GM10248 (cell line): Measurements from ENCODE around the gene ANO1.

Experiments
- CTCF ChIA-PET: fragments of 300-600 bp; sonication (Branson Sonifier 250); formaldehyde crosslinking; extraction: SDS; loops from one replicate; lab custom pipeline; 2021; ENCODE audit warnings: antibody characterized with exemption; lab: Yijun Ruan, JAX
- POLR2A ChIA-PET: fragments of 350-650 bp; sonication (Branson Sonifier 250); formaldehyde crosslinking; extraction: SDS; loops from one replicate; lab custom pipeline; 2020; ENCODE audit warnings: antibody characterized with exemption; lab: Yijun Ruan, JAX
- DNase-seq: peaks from one replicate; pipeline ENCODE4 v3.0.0; 2012; ENCODE audit errors: extremely low spot score
- CTCF ChIP-seq: IDR thresholded peaks from 2 replicates; pipeline ENCODE4 v1.5.1; 2012; ENCODE audit warnings: mild to moderate bottlenecking, low read depth; ENCODE audit errors: extremely low read depth, missing control alignments, control extremely low read depth

The ANO1 gene

DNA sequence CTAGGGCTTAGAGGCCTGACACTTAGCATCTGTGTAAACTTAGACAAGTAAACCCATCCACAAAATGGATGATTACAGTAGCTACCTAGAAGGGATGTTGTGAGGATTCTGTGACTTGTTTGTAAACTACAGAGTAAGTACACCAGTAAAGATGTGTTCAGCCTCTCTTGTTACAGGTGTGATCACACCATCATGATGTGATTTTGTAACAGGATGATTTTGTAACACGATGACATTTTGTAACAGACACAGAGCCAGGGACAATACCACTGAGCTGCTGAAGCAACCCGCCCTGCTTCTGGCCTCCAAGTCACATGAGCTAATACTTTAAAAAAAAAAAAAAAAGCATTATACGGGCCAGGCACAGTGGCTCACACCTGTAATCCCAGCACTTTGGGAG lies 142.0 kb downstream of the ANO1 start:
- no peak for TF ChIP-seq CTCF
- ChIA-PET CTCF (interaction anchor here (1.0 kb wide), 1 partner anchor 13 kb away, joined by 3 read pairs; no protein-coding TSS in a partner anchor), POLR2A (no interaction called here)
- DNase-seq: no peak

- ChIA-PET CTCF (no interaction called here), POLR2A (no interaction called here)
- no peak for DNase-seq
- no peak for TF ChIP-seq CTCF
These were observed 142.8 kb downstream of the ANO1 start for GRCh38 chr11:70220920-70221319.

GRCh38 chr11:70225681-70226177 lies 147.6 kb downstream of the ANO1 start:
- POLR2A ChIA-PET: no interaction called here
- no peak for DNase-seq
- CTCF ChIA-PET: no interaction called here
- TF ChIP-seq CTCF: no peak

DNA sequence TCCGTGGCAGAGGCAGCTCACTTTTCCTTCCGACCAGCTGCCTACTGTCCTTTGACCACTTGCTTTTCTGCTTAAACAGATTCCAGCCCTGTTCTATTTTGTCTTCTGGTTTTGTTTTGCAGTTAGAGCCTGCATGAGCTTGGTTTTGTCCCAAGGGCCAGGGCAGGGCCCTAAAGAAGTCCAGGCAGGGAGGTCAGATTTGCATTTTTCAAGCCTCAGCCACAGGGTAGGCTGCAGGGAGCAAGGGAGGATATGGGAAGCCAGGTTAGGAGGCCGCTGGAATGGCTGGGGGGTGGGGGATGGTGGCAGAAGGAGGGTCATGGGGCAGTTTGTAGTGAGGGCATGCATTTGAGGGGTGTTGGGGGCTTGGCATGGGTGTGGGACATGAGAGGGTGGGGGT lies 148.1 kb downstream of the ANO1 start:
- POLR2A ChIA-PET: no interaction called here
- DNase-seq: no peak
- TF ChIP-seq CTCF: no peak
- CTCF ChIA-PET: no interaction called here

- no peak for TF ChIP-seq CTCF
- CTCF ChIA-PET: no interaction called here
- DNase-seq: no peak
- POLR2A ChIA-PET: no interaction called here
These were observed 148.8 kb downstream of the ANO1 start for GRCh38 chr11:70226967-70227366.

DNA sequence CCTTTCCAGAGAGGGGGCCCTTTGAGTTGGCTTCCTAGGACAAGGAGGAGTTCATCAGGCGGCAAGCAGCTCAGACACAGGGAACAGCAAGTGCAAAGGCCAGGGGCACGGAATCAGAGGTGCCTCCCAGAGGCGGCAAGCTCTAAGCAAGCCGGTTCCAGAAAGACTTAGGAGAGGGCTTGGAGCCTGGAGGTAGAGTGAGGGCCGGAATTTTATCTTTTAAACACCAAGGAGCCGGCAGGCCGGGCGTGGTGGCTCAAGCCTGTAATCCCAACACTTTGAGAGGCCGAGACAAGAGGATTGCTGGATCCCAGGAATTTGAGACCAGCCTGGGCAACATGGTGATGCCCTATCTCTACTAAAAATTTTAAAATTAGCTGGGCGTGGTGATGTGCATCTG lies 151.6 kb downstream of the ANO1 start:
- CTCF ChIA-PET: no interaction called here
- POLR2A ChIA-PET: no interaction called here
- TF ChIP-seq CTCF: no peak
- no peak for DNase-seq
